Mesothelial cell of epicardium (in vitro differentiated cells): ENCODE measurements around the gene UBE2L6. TPM values are rescaled to one million over a fixed set of nuclear protein-coding genes. Genes with fewer than 3 reads are reported as not detected.

Experiments used
- DNase-seq, 2 experiments: peaks; one replicate each; pipeline ENCODE4 v3.0.0; 2021; ENCODE audit warnings: low spot score in 2 of 2; ENCODE audit not compliant: unreplicated experiment in 2 of 2
- H3K27ac Mint-ChIP-seq: 2 replicates; pipeline ENCODE4 v1.8.0; 2021; ENCODE audit warnings: mixed read lengths
- H3K27me3 Mint-ChIP-seq: 2 replicates; pipeline ENCODE4 v1.8.0; 2021; ENCODE audit warnings: low read depth, mixed read lengths
- H3K36me3 Mint-ChIP-seq: 2 replicates; pipeline ENCODE4 v1.8.0; 2021; ENCODE audit warnings: mixed read lengths
- H3K4me1 Mint-ChIP-seq: 2 replicates; pipeline ENCODE4 v1.8.0; 2021; ENCODE audit warnings: mixed read lengths
- H3K4me3 Mint-ChIP-seq: 2 replicates; pipeline ENCODE4 v1.8.0; 2021; ENCODE audit warnings: mild to moderate bottlenecking, moderate library complexity, mixed read lengths
- H3K9me3 Mint-ChIP-seq: 2 replicates; pipeline ENCODE4 v1.8.0; 2021; ENCODE audit warnings: mixed read lengths
- CTCF ChIP-seq: fragments of 200-600 bp; sonication (generic); IDR thresholded peaks from one replicate; pipeline ENCODE4 v1.5.0; 2021; ENCODE audit warnings: antibody characterized with exemption; ENCODE audit not compliant: unreplicated experiment
- total RNA-seq: library from RNA; stranded (reverse); gene quantifications from 3 replicates; pipeline ENCODE4 v1.2.1, GENCODE V29; 2021

Gene UBE2L6
- total RNA-seq, 1 donor from 2014 or later, result 39.2 TPM

- Mint-ChIP-seq H3K36me3 (peaks cover 5% of the 10 kb centered on the region), H3K4me3 (no peak overlapping the region), H3K9me3 (no peaks in the 10 kb centered on the region), H3K27me3 (no peaks in the 10 kb centered on the region), H3K27ac (no peak overlapping the region), H3K4me1 (no peaks in the 10 kb centered on the region)
- no peak for TF ChIP-seq CTCF
- DNase-seq, result no peak
Measured at GRCh38 chr11:57546451-57546850, 21.0 kb downstream of the UBE2L6 start.

- Mint-ChIP-seq H3K9me3 (no peaks in the 10 kb centered on the region), H3K36me3 (peaks cover 5% of the 10 kb centered on the region), H3K27ac (no peak overlapping the region), H3K4me1 (no peaks in the 10 kb centered on the region), H3K27me3 (peaks cover 2% of the 10 kb centered on the region), H3K4me3 (no peak overlapping the region)
- TF ChIP-seq CTCF, result no peak
- DNase-seq, result no peak
Measured at GRCh38 chr11:57545883-57546282, 21.6 kb downstream of the UBE2L6 start.

- H3K4me3 Mint-ChIP-seq, result no peak overlapping the region
- H3K4me1 Mint-ChIP-seq, result no peaks in the 10 kb centered on the region
- DNase-seq, result no peak
- no peak overlapping the region for H3K27ac Mint-ChIP-seq
- peaks cover 2% of the 10 kb centered on the region for H3K36me3 Mint-ChIP-seq
- peaks cover 3% of the 10 kb centered on the region for H3K27me3 Mint-ChIP-seq
- H3K9me3 Mint-ChIP-seq, result no peaks in the 10 kb centered on the region
- TF ChIP-seq CTCF, result no peak
Measured at GRCh38 chr11:57544566-57544965, 22.9 kb downstream of the UBE2L6 start.

GRCh38 chr11:57543593-57543992, 23.9 kb downstream of the UBE2L6 start:
- H3K4me3 Mint-ChIP-seq, result no peak overlapping the region

GRCh38 chr11:57542582-57542981, 24.9 kb downstream of the UBE2L6 start:
- no peak for DNase-seq
- TF ChIP-seq CTCF, result no peak
- Mint-ChIP-seq H3K4me3 (no peak overlapping the region), H3K27me3 (peaks cover 3% of the 10 kb centered on the region), H3K4me1 (no peaks in the 10 kb centered on the region), H3K27ac (no peak overlapping the region), H3K36me3 (no peaks in the 10 kb centered on the region), H3K9me3 (no peaks in the 10 kb centered on the region)

More at GRCh38 chr11:57543593-57543992, 23.9 kb downstream of the UBE2L6 start:
- TF ChIP-seq CTCF, result no peak
- Mint-ChIP-seq H3K9me3 (no peaks in the 10 kb centered on the region), H3K36me3 (peaks cover under 1% of the 10 kb centered on the region), H3K27ac (no peak overlapping the region), H3K27me3 (peaks cover 3% of the 10 kb centered on the region), H3K4me1 (no peaks in the 10 kb centered on the region)
- DNase-seq, result no peak

- Mint-ChIP-seq H3K36me3 (no peaks in the 10 kb centered on the region), H3K27me3 (peaks cover 3% of the 10 kb centered on the region), H3K9me3 (no peaks in the 10 kb centered on the region), H3K4me1 (no peaks in the 10 kb centered on the region), H3K4me3 (no peak overlapping the region), H3K27ac (no peak overlapping the region)
- DNase-seq, result no peak
- TF ChIP-seq CTCF, result no peak
Measured at GRCh38 chr11:57541169-57541568, 26.3 kb downstream of the UBE2L6 start.
